SU-DHL-6 (cell line): ENCODE measurements around the gene CCR5.

Experiments
- H2AFZ ChIP-seq: fragments of 200-600 bp; sonication (generic); 2 replicates; pipeline ENCODE4 v1.6.1; 2014; ENCODE audit warnings: low read depth, mild to moderate bottlenecking, moderate library complexity, mixed read lengths, antibody characterized with exemption, low read length; ENCODE audit not compliant: severe bottlenecking
- H3F3A ChIP-seq: fragments of 200-600 bp; shearing (Covaris generic); 2 replicates; pipeline ENCODE4 v1.6.0; 2016; ENCODE audit warnings: antibody characterized with exemption, mild to moderate bottlenecking; ENCODE audit not compliant: insufficient read depth
- H3K27ac ChIP-seq: fragments of 200-600 bp; sonication (generic); 2 replicates; pipeline ENCODE4 v1.5.1; 2016; ENCODE audit warnings: low read depth, mild to moderate bottlenecking, low read length, moderate library complexity, mixed read lengths
- H3K27me3 ChIP-seq: fragments of 200-600 bp; sonication (generic), shearing (Covaris generic); 2 replicates; pipeline ENCODE4 v1.6.0; 2014; ENCODE audit warnings: mild to moderate bottlenecking, low read length
- H3K36me3 ChIP-seq: fragments of 200-600 bp; sonication (generic); 2 replicates; pipeline ENCODE4 v1.6.1; 2014; ENCODE audit warnings: mild to moderate bottlenecking, low read length, mixed read lengths
- H3K4me2 ChIP-seq: fragments of 300-600, 200-600 bp; shearing (Covaris generic), sonication (generic); 2 replicates; pipeline ENCODE4 v1.6.0; 2014; ENCODE audit warnings: low read length, low read depth, mild to moderate bottlenecking; ENCODE audit not compliant: poor library complexity, severe bottlenecking
- H3K4me3 ChIP-seq: fragments of 200-600 bp; sonication (generic); 2 replicates; pipeline ENCODE4 v1.5.1; 2014; ENCODE audit warnings: antibody characterized with exemption, low read length, mild to moderate bottlenecking, mixed read lengths; ENCODE audit not compliant: insufficient read depth, poor library complexity, severe bottlenecking
- H3K79me2 ChIP-seq: fragments of 200-600 bp; sonication (generic); 2 replicates; pipeline ENCODE4 v1.6.1; 2014; ENCODE audit warnings: mild to moderate bottlenecking, low read length, moderate library complexity; ENCODE audit not compliant: insufficient read depth
- H3K9ac ChIP-seq: fragments of 200-600 bp; sonication (generic); 2 replicates; pipeline ENCODE4 v1.7.0; 2014; ENCODE audit warnings: mild to moderate bottlenecking, low read length
- H3K9me2 ChIP-seq: fragments of 200-600 bp; sonication (generic); replicated peaks from 2 replicates; pipeline ENCODE4 v1.6.1; 2014; ENCODE audit warnings: low read length; ENCODE audit not compliant: insufficient read depth
- H3K9me3 ChIP-seq: fragments of 200-600 bp; sonication (generic); 2 replicates; pipeline ENCODE4 v1.6.1; 2014; ENCODE audit warnings: low read length, mixed read lengths; ENCODE audit not compliant: insufficient read depth
- H4K20me1 ChIP-seq: fragments of 200-600 bp; sonication (generic); 2 replicates; pipeline ENCODE4 v1.6.1; 2014; ENCODE audit warnings: low read depth, mild to moderate bottlenecking, antibody characterized with exemption, low read length, moderate library complexity, mixed read lengths
- CTCF ChIP-seq: fragments of 200-600 bp; sonication (generic); IDR thresholded peaks from one replicate; pipeline ENCODE4 v1.5.1; 2017; ENCODE audit warnings: antibody characterized with exemption, mild to moderate bottlenecking, low read length, moderate library complexity; ENCODE audit not compliant: insufficient read depth, poor library complexity, severe bottlenecking
- EZH2phosphoT487 ChIP-seq: fragments of 200-600 bp; sonication (generic), shearing (Covaris generic); conservative IDR thresholded peaks from 2 replicates; pipeline ENCODE4 v1.6.1; 2018; ENCODE audit warnings: mild to moderate bottlenecking, antibody characterized with exemption, low read length, moderate library complexity, mixed read lengths

Gene CCR5

GRCh38 chr3:46351646-46352045 lies 19.1 kb upstream of the CCR5 start:
- Histone ChIP-seq H4K20me1 (no peaks in the 10 kb centered on the region), H3K27ac (no peak overlapping the region), H3F3A (no peaks in the 10 kb centered on the region), H2AFZ (no peak overlapping the region), H3K4me3 (no peak overlapping the region), H3K9ac (no peak overlapping the region), H3K36me3 (no peaks in the 10 kb centered on the region), H3K4me2 (no peak overlapping the region), H3K9me3 (no peaks in the 10 kb centered on the region), H3K79me2 (no peaks in the 10 kb centered on the region), H3K9me2 (no peaks in the 10 kb centered on the region), H3K27me3 (no peaks in the 10 kb centered on the region)
- TF ChIP-seq CTCF, result no peak
- no peak for TF ChIP-seq EZH2phosphoT487

- Histone ChIP-seq H3K9me2 (no peaks in the 10 kb centered on the region), H3K79me2 (no peaks in the 10 kb centered on the region), H3K9ac (no peak overlapping the region), H3K4me2 (no peak overlapping the region), H3K36me3 (no peaks in the 10 kb centered on the region), H3K27ac (no peak overlapping the region), H2AFZ (no peak overlapping the region), H3K4me3 (no peak overlapping the region), H3F3A (no peaks in the 10 kb centered on the region), H3K9me3 (no peaks in the 10 kb centered on the region), H4K20me1 (no peaks in the 10 kb centered on the region), H3K27me3 (no peaks in the 10 kb centered on the region)
- no peak for TF ChIP-seq EZH2phosphoT487
- TF ChIP-seq CTCF, result no peak
Measured at GRCh38 chr3:46353090-46353489, 17.7 kb upstream of the CCR5 start.

GRCh38 chr3:46353647-46354410 lies 16.9 kb upstream of the CCR5 start, which contains the start of gene CCR2:
Gene CCR2, plus strand, starts transcription at chr3:46354111. Its CDS starts 3,417 bp downstream, at chr3:46357528.
- no peak within 1 kb of the TSS for H3K27ac ChIP-seq
- H3F3A ChIP-seq, result no peaks in the 10 kb centered on the region
- H3K79me2 ChIP-seq, result no peaks in the 10 kb centered on the region
- H4K20me1 ChIP-seq, result no peaks in the 10 kb centered on the region
- no peak within 1 kb of the TSS for H3K9ac ChIP-seq
- H3K4me2 ChIP-seq, result no peak within 1 kb of the TSS
- H3K9me3 ChIP-seq, result no peaks in the 10 kb centered on the region
- H3K9me2 ChIP-seq, result no peaks in the 10 kb centered on the region
- H3K27me3 ChIP-seq, result no peaks in the 10 kb centered on the region
- H3K36me3 ChIP-seq, result no peaks in the 10 kb centered on the region
- H3K4me3 ChIP-seq, result no peak within 1 kb of the TSS
- H2AFZ ChIP-seq, result no peak within 1 kb of the TSS
- TF ChIP-seq CTCF (no peak), EZH2phosphoT487 (no peak)
